Prostate gland (tissue), 2 donors: ENCODE results near the gene COPB1. TPM values are rescaled to one million over a fixed set of nuclear protein-coding genes. Genes with fewer than 3 reads are reported as not detected.

Experiments used
- DNase-seq: peaks from one replicate; pipeline ENCODE4 v3.0.0-alpha.2; 2019; ENCODE audit warnings: low spot score
- H3K27ac ChIP-seq, 2 donors: fragments of 200-600 bp; sonication (generic); 2 replicates each; pipeline ENCODE4 v1.5.1; 2017 to 2019
- H3K27me3 ChIP-seq: fragments of 200-600 bp; sonication (generic); replicated peaks from 2 replicates; pipeline ENCODE4 v1.5.1; 2019; ENCODE audit not compliant: insufficient read depth
- H3K36me3 ChIP-seq, 2 donors: fragments of 200-600 bp; sonication (generic); 1 replicate in 1 of 2; 2 replicates in 1 of 2; pipeline versions ENCODE4 v1.5.1 to v1.8.1; 2017 to 2019
- H3K4me1 ChIP-seq: fragments of 200-600 bp; sonication (generic); replicated peaks from 2 replicates; pipeline ENCODE4 v1.5.1; 2019
- H3K4me3 ChIP-seq, 2 donors: fragments of 200-600 bp; sonication (generic); 2 replicates each; pipeline ENCODE4 v1.5.1; 2017 to 2019
- H3K9me3 ChIP-seq: fragments of 200-600 bp; sonication (generic); 2 replicates; pipeline ENCODE4 v1.5.1; 2017
- POLR2A ChIP-seq: fragments of 450-650 bp; IDR thresholded peaks from one replicate; pipeline ENCODE4 v1.6.1; 2016; ENCODE audit warnings: antibody characterized with exemption, mild to moderate bottlenecking
- POLR2AphosphoS5 ChIP-seq: sonication (generic); formaldehyde crosslinking; IDR thresholded peaks from one replicate; pipeline ENCODE4 v1.6.1; 2017; ENCODE audit warnings: antibody characterized with exemption
- WGBS: methylation state at CpG from one replicate; pipeline ENCODE4 v1.1.5; 2018; 5-methylcytosine and 5-hydroxymethylcytosine counted together
- intact Hi-C: fragments of 100-400 bp; cut with DNase I; formaldehyde crosslinking; loops from one replicate; pipeline ENCODE4 v1.14.2; 2022
- total RNA-seq, 2 donors: library from RNA; depleted of rRNA; stranded (reverse); fragments of >200 nt; gene quantifications; one replicate each; pipeline ENCODE4 v1.1.0, GENCODE V29; 2016
- TF ChIP-seq, protein P1 (sequence below), 4 experiments: fragments of 200-600 bp in 2 of 4; fragments of 450-650 bp in 2 of 4; sonication (generic) in 2 of 4; IDR thresholded peaks; 1 replicate in 3 of 4; 2 replicates in 1 of 4; pipeline ENCODE4 v1.5.1; 2016 to 2019; ENCODE audit warnings: antibody characterized with exemption in 4 of 4, mild to moderate bottlenecking in 2 of 4, moderate library complexity in 2 of 4

The COPB1 gene
- total RNA-seq, 2 donors from 2014 or later: 77.7 to 145 TPM

DNA sequence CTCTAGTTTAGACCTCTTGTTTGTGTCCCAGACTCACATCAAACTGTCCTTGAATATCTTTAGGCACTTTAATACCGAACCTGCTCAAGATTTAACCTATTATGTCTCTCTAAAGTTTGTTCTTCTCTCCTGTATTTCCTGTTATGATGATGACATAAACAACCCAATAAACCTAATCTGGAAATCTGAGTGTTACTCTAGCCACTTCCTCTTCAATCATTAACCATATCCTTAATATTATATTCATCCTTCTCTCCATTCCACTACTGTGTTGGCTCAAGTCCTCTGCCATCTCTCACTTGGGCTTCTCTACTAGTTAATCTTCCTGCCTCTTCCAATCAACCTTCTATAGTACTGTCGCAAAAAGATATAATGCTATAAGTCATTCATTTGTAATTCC is 36.0 kb downstream of the COPB1 start:
- Histone ChIP-seq H3K9me3 (no peaks in the 10 kb centered on the region), H3K27ac (no peak overlapping the region), H3K4me3 (no peak overlapping the region), H3K4me1 (no peaks in the 10 kb centered on the region), H3K36me3 (peaks cover 4 to 6% of the 10 kb centered on the region in 2 donors), H3K27me3 (no peaks in the 10 kb centered on the region)
- no peak for TF ChIP-seq POLR2A
- WGBS: 74% methylated on average over 2 of the region's 2 CpGs
- intact Hi-C loops: no loop called here
- no peak for DNase-seq

DNA sequence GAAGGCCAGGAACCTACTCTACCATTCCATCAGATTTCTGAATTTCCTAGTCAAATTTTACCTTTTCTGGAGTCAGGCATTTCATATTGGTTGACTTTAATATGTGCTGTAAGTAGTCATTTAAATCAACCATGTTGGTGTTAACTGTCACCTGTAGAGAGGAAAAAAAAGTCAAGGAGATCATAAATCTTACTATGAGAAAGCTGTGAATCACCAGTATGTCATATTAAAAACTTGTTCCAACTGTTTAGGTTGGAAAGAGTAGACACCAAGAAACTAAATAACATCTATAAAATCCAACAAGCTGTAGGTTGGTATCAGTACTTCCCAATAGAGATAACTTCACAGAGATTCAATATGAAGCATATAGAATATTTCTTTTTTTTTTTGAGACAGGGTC is 39.5 kb downstream of the COPB1 start:
- Histone ChIP-seq H3K4me1 (no peaks in the 10 kb centered on the region), H3K9me3 (no peaks in the 10 kb centered on the region), H3K27ac (no peak overlapping the region), H3K36me3 (peaks cover 2 to 9% of the 10 kb centered on the region in 2 donors), H3K4me3 (no peak overlapping the region), H3K27me3 (no peaks in the 10 kb centered on the region)
- TF ChIP-seq, protein P1, sequence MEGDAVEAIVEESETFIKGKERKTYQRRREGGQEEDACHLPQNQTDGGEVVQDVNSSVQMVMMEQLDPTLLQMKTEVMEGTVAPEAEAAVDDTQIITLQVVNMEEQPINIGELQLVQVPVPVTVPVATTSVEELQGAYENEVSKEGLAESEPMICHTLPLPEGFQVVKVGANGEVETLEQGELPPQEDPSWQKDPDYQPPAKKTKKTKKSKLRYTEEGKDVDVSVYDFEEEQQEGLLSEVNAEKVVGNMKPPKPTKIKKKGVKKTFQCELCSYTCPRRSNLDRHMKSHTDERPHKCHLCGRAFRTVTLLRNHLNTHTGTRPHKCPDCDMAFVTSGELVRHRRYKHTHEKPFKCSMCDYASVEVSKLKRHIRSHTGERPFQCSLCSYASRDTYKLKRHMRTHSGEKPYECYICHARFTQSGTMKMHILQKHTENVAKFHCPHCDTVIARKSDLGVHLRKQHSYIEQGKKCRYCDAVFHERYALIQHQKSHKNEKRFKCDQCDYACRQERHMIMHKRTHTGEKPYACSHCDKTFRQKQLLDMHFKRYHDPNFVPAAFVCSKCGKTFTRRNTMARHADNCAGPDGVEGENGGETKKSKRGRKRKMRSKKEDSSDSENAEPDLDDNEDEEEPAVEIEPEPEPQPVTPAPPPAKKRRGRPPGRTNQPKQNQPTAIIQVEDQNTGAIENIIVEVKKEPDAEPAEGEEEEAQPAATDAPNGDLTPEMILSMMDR (IDR thresholded peaks at IDR 0.05): no peak
- TF ChIP-seq POLR2AphosphoS5: no peak
- TF ChIP-seq POLR2A: no peak
- intact Hi-C loops: no loop called here
- no peak for DNase-seq

DNA sequence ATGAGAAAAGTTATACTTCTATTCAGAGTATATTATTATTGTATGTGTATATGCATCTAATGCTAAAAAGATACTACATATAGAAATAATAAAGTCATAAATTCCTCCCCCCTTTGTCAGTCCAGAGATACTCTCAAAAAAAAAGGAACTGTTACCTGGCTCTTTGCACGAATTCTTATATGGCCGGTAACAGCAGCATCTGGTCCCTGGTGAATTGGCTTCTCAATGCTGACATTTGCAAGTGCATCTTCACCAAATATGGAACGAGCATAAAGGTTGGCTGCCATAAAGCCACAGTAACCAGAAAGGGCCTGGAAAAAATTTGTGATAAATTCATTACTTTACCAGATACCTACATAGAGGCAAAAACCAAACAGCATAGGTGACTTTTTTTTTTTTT is 41.2 kb downstream of the COPB1 start:
- Histone ChIP-seq H3K27ac (no peak overlapping the region), H3K36me3 (peaks cover 0 to 9% of the 10 kb centered on the region in 2 donors), H3K9me3 (no peaks in the 10 kb centered on the region), H3K27me3 (no peaks in the 10 kb centered on the region), H3K4me1 (no peaks in the 10 kb centered on the region), H3K4me3 (no peak overlapping the region)
- intact Hi-C loops: loop anchor here (5.0 to 10.0 kb wide), 2 partner anchors 156 to 484 kb away; no protein-coding TSS in a partner anchor
- no peak for DNase-seq
- no peak for TF ChIP-seq POLR2A
- TF ChIP-seq POLR2AphosphoS5: no peak
- TF ChIP-seq, protein P1 (IDR thresholded peaks at IDR 0.05): no peak
- 86% methylated on average over 3 of the region's 3 CpGs for WGBS

DNA sequence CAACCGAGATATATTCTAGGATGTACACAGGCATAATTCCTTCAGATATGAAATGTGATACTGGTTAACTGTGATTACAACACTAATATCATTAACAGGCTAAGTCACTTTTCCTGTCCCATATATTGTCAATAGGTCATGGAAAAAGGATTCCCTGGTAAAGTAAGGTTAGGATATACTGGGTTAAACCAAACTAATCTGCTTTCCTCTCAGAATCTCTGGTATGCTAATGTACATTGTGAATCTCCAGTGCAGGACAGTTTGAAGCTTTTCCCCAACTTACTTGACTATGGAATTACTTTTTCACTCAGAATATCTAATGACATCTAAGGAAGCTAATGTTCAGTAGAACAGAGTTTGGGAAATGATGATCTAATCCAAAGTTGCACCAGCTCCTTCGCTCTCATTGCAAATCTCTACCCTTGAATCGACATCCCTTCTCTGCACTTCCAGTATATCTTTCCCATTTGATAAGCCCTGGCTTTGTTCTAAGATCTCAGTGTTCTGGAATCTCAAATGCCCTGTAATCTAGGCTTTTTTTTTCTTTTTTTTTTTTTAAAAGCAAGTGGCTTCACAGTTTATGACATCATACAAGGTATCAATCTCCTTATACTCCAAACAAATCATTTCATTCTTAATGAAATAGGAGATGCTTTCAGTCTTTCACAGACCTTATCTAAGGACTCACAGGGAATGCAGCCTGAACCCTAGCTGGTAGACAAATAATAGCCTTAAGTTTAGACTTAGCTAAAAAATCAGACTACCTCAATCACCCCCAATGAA is 43.8 kb downstream of the COPB1 start:
- peaks cover 0 to 9% of the 10 kb centered on the region in 2 donors for H3K36me3 ChIP-seq
- H3K27me3 ChIP-seq: no peaks in the 10 kb centered on the region
- H3K9me3 ChIP-seq: no peaks in the 10 kb centered on the region
- no peak overlapping the region for H3K4me3 ChIP-seq
- DNase-seq: no peak
- no peak overlapping the region for H3K27ac ChIP-seq
- TF ChIP-seq, protein P1 (IDR thresholded peaks at IDR 0.05): no peak
- no peak for TF ChIP-seq POLR2A
- intact Hi-C loops: loop anchor here (5.0 to 10.0 kb wide), 2 partner anchors 154 to 481 kb away; no protein-coding TSS in a partner anchor
- 75% methylated on average over 3 of the region's 3 CpGs for WGBS
- no peaks in the 10 kb centered on the region for H3K4me1 ChIP-seq

DNA sequence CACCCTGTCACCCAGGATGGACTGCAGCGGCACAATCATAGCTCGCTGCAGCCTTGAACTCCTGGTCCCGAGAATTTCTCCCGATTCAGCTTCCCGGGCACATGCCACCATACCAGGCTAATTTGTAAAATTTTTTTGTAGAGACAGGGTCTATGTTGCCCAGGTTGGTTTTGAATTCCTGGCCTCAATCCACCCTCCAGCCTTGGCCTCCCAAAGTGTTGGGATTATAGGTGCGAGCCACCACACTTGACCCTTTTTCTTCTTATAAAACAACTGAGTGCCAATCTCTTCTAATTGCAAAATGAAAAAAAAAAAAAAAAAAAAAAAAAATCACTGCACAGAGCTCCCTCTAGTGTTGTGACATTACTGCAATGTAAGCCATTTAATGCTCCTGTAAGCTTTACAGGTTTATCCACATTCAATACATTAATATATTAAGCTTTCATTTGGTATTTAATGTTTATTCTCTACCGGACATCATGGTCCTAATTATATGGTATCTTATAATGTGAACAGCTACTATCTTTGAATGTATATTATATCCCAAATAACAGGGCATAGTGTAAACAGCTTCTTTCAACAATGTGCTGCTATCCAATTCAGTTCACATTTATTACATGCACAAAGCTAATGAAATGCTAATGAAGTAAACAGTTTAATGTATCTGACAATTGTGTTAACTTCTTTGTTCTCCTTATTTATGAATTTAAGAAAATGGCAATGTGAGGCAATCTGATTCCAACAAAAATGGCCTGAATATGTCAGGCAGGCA is 44.6 kb downstream of the COPB1 start:
- WGBS: 67% methylated on average over 7 of the region's 7 CpGs
- Histone ChIP-seq H3K27me3 (no peaks in the 10 kb centered on the region), H3K9me3 (no peaks in the 10 kb centered on the region), H3K36me3 (peaks cover 0 to 3% of the 10 kb centered on the region in 2 donors), H3K4me3 (no peak overlapping the region), H3K4me1 (no peaks in the 10 kb centered on the region), H3K27ac (no peak overlapping the region)
- TF ChIP-seq, protein P1 (IDR thresholded peaks at IDR 0.05): peak in 2 of 4 experiments; percentile 44 to 49
- TF ChIP-seq POLR2A (no peak), POLR2AphosphoS5 (peak; percentile 24)
- intact Hi-C loops: loop anchor here (5.0 to 10.0 kb wide), 4 partner anchors 73 to 480 kb away; partner anchors contain the start of gene RRAS2
- no peak for DNase-seq
